Measurements from ENCODE around the gene LAMA4. TPM values are rescaled to one million over a fixed set of nuclear protein-coding genes. Genes with fewer than 3 reads are reported as not detected.

Gene LAMA4
- total and polyA plus RNA-seq, 8 donors: 9.7 to 324 (median 43.9) TPM

DNA sequence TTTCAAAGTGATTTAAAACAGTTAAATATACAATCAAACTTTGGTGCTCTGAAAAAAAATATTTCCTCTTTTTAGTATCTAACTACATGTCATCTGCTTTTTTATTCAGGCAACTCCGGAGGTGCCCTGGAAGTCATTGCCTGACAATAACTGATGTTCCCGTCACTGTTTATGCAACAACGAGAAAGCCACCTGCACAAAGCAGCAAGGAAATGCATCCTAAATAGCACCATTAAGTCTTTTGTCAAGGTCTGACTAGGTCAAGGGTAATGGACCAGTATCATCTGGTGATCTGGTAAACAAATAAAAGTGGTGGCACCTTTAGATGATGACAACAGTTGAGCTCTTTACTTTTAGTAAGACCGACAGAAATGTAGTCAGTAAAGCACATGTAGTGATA lies 153.8 kb downstream of the LAMA4 start:
- no peak for TF ChIP-seq EP300 (IDR thresholded peaks at IDR 0.05)
- TF ChIP-seq POLR2A (IDR thresholded peaks at IDR 0.05): no peak
- no peak for TF ChIP-seq POLR2AphosphoS5 (IDR thresholded peaks at IDR 0.05)
- TF ChIP-seq, protein P1, sequence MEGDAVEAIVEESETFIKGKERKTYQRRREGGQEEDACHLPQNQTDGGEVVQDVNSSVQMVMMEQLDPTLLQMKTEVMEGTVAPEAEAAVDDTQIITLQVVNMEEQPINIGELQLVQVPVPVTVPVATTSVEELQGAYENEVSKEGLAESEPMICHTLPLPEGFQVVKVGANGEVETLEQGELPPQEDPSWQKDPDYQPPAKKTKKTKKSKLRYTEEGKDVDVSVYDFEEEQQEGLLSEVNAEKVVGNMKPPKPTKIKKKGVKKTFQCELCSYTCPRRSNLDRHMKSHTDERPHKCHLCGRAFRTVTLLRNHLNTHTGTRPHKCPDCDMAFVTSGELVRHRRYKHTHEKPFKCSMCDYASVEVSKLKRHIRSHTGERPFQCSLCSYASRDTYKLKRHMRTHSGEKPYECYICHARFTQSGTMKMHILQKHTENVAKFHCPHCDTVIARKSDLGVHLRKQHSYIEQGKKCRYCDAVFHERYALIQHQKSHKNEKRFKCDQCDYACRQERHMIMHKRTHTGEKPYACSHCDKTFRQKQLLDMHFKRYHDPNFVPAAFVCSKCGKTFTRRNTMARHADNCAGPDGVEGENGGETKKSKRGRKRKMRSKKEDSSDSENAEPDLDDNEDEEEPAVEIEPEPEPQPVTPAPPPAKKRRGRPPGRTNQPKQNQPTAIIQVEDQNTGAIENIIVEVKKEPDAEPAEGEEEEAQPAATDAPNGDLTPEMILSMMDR (IDR thresholded peaks at IDR 0.05): no peak
- no peak overlapping the region for H3K4me3 ChIP-seq
- no peak for DNase-seq
- intact Hi-C loops (cut with DNase I; ENCODE audit: low total_unique reads): no loop called here
- no peaks in the 10 kb centered on the region for H3K27me3 ChIP-seq
- peaks cover 0 to 3% (median 0%) of the 10 kb centered on the region in 4 donors for H3K4me1 ChIP-seq
- H3K9me3 ChIP-seq: no peaks in the 10 kb centered on the region
- H3K36me3 ChIP-seq: peaks cover 0 to 20% (median 5%) of the 10 kb centered on the region in 4 donors
- WGBS, 5 donors: 71 to 83% (median 78%) methylated on average over 4 of the region's 4 CpGs
- no peak overlapping the region for H3K27ac ChIP-seq

DNA sequence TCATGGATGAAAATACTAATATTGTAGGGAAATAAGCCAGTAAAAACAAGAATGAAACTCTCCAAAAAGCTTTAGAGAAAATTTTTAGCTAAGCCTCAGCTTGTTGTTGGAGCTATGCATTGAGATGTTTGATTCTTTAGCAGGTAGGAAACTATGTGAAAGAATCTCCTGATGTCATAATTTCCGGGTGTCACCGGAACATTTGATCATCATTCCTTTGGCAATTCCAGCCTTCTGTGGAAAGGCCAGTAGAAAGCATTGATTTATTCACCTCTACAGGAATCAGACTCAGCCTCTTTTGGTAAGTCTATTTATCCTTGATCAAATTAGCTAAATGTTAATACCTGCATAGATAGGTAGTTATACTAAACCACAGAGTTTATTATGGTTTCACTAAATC lies 157.5 kb downstream of the LAMA4 start:
- TF ChIP-seq, protein P1 (IDR thresholded peaks at IDR 0.05): no peak
- no peak for TF ChIP-seq POLR2AphosphoS5 (IDR thresholded peaks at IDR 0.05)
- no peak for TF ChIP-seq EP300 (IDR thresholded peaks at IDR 0.05)
- no peak for TF ChIP-seq POLR2A (IDR thresholded peaks at IDR 0.05)
- Histone ChIP-seq H3K27me3 (no peaks in the 10 kb centered on the region), H3K4me1 (peaks cover 0 to 1% (median 0%) of the 10 kb centered on the region in 4 donors), H3K9me3 (no peaks in the 10 kb centered on the region), H3K4me3 (no peak overlapping the region), H3K27ac (no peak overlapping the region), H3K36me3 (peaks cover 0 to 14% (median 5%) of the 10 kb centered on the region in 4 donors)
- 92 to 96% (median 93%) methylated on average over 2 of the region's 2 CpGs for WGBS, 5 donors
- intact Hi-C loops (cut with DNase I; ENCODE audit: low total_unique reads): no loop called here
- no peak for DNase-seq

DNA sequence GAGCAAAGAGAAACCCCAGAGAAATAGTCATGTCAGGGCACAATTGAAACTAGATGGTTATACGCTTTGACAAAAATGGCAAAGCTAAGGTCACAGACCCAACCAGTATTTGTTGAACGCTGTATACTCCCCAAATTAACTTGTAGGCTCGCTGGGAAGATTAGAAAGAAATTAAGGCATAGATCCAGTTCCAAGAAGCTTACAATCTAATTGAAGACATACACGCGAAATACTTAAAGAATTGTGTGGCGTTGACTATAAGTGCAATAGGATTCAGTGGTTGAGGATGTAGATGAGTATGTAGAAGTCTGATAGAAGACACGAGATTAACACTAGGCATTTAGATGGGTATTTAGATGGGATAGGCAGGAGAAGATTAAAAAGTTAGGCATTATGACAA lies 166.5 kb downstream of the LAMA4 start:
- Histone ChIP-seq H3K27me3 (no peaks in the 10 kb centered on the region), H3K4me3 (peak overlapping the region; percentile 76 to 91 (median 84)), H3K4me1 (peaks cover 0 to 39% (median 19%) of the 10 kb centered on the region in 4 donors), H3K9me3 (no peaks in the 10 kb centered on the region), H3K36me3 (peaks cover 0 to 23% (median 17%) of the 10 kb centered on the region in 4 donors), H3K27ac (peak overlapping the region in 4 of 5 donors; percentile 84 to 93 (median 88))
- TF ChIP-seq POLR2AphosphoS5 (IDR thresholded peaks at IDR 0.05): no peak
- no peak for TF ChIP-seq EP300 (IDR thresholded peaks at IDR 0.05)
- TF ChIP-seq POLR2A (IDR thresholded peaks at IDR 0.05): no peak
- TF ChIP-seq, protein P1 (IDR thresholded peaks at IDR 0.05): no peak
- DNase-seq: no peak
- WGBS, 5 donors: 20 to 24% (median 22%) methylated on average over 7 of the region's 7 CpGs
- intact Hi-C loops (cut with DNase I; ENCODE audit: low total_unique reads): no loop called here

GRCh38 chr6:112087136-112087911 lies 167.0 kb downstream of the LAMA4 start, which contains the start of the genes FAM229B and TUBE1:
FAM229B (plus strand) TSS chr6:112087591; CDS start chr6:112099284, 11,693 bp downstream.
TUBE1 (minus strand) TSS chr6:112087482; CDS start chr6:112087434, 48 bp downstream.
- WGBS, 5 donors: 0 to 1% (median 0%) methylated on average over 39 to 60 of the region's 60 CpGs
- peak within 1 kb of the TSS; percentile 76 to 91 (median 84) for H3K4me3 ChIP-seq
- H3K4me1 ChIP-seq: peaks cover 0 to 39% (median 19%) of the 10 kb centered on the region in 4 donors
- H3K27me3 ChIP-seq: no peaks in the 10 kb centered on the region
- H3K9me3 ChIP-seq: no peaks in the 10 kb centered on the region
- TF ChIP-seq POLR2AphosphoS5 (IDR thresholded peaks at IDR 0.05) (peak; percentile 90 to 96 (median 94)), POLR2A (IDR thresholded peaks at IDR 0.05) (peak in 2 of 4 donors; percentile 50 to 82), EP300 (IDR thresholded peaks at IDR 0.05) (no peak)
- TF ChIP-seq, protein P1 (IDR thresholded peaks at IDR 0.05): peak in 1 of 7 experiments; percentile 5
- intact Hi-C loops (cut with DNase I; ENCODE audit: low total_unique reads): no loop called here
- peak; percentile 92 to 99 for DNase-seq
- peaks cover 0 to 28% (median 17%) of the 10 kb centered on the region in 4 donors for H3K36me3 ChIP-seq
- H3K27ac ChIP-seq: peak within 1 kb of the TSS; percentile 83 to 93 (median 86)
